Thyroid gland (tissue), 4 donors: ENCODE data around the gene ULK4.

Source experiments
- CTCF ChIP-seq, 6 experiments: fragments of 200-600 bp in 3 of 6; fragments of 450-650 bp in 3 of 6; sonication (generic) in 3 of 6; IDR thresholded peaks; one replicate each; pipeline ENCODE4 v1.5.1; 2016 to 2019; ENCODE audit warnings: antibody characterized with exemption in 6 of 6, mild to moderate bottlenecking in 2 of 6, inconsistent platforms in 1 of 6, moderate library complexity in 1 of 6
- POLR2A ChIP-seq, 2 donors: fragments of 450-650 bp; IDR thresholded peaks; one replicate each; pipeline ENCODE4 v1.6.1; 2017; ENCODE audit warnings: antibody characterized with exemption in 2 of 2, mild to moderate bottlenecking in 2 of 2, moderate library complexity in 1 of 2

- TF ChIP-seq CTCF (IDR thresholded peaks at IDR 0.05) (no peak), POLR2A (IDR thresholded peaks at IDR 0.05) (no peak)
Observed at GRCh38 chr3:41290306-41290705, 671.6 kb downstream of the ULK4 start.
